Measurements from ENCODE around the gene AGAP9.
"Not testable (repeated sequence)": the region's sequence is repeated elsewhere in the genome, so short reads cannot be mapped to it uniquely, and the experiment has no call there.

AGAP9 gene

GRCh38 chr10:47484786-47485185, 38.7 kb downstream of the AGAP9 start:
- DNase-seq = not testable (repeated sequence)

DNA sequence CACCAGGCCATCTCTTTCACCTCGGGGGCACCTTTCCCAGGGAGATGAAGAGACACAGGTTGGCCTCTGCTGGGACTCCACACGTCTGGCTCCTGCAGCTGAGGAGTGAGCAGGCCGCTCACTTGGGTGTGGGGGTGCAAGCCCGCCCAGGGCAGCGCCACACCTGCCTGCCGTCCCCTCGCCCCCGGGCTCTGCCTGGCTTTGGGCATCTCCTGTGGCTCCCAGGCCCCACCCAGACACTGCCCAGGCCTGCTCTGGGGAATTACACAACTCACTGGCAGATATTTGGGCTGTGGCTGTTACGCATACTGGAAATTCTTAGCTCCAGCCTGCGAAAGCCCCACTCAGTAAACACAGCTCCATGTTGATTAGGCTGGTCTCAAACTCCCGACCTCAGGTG, 39.5 kb downstream of the AGAP9 start, which contains the start of gene ANXA8:
ANXA8 (minus strand) TSS at position 193 of the 400 bp plus-strand sequence; CDS start at position 11, 182 bp downstream.
- not testable (repeated sequence) for DNase-seq

DNA sequence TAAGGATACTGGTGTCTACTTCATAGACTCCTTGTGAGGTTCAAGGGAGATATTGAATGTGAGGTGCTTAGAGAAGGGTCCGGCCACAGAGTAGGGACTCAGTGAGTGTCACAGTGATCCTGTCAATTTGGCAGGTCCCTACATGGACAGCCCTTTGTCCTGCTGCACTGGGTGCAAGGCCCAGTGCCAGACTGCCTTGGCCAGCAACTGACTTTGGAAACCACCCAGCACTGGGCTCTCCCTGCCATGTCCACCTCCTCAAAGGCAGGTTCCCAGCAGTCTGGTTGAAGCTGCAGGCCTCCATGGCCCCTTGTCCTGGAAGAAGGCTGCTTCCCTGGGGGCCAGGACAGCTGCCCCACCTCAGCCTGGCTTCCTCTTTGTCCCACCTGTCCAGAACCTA, 41.1 kb downstream of the AGAP9 start:
- not testable (repeated sequence) for DNase-seq

- not testable (repeated sequence) for DNase-seq
Observed at GRCh38 chr10:47481768-47482181, 41.7 kb downstream of the AGAP9 start.

GRCh38 chr10:47481182-47481766, 42.2 kb downstream of the AGAP9 start:
- not testable (repeated sequence) for DNase-seq

- not testable (repeated sequence) for DNase-seq
Observed at GRCh38 chr10:47480133-47480532, 43.3 kb downstream of the AGAP9 start.

- DNase-seq = not testable (repeated sequence)
Observed at GRCh38 chr10:47478114-47478513, 45.3 kb downstream of the AGAP9 start.

GRCh38 chr10:47477078-47477477, 46.4 kb downstream of the AGAP9 start:
- DNase-seq = not testable (repeated sequence)

DNA sequence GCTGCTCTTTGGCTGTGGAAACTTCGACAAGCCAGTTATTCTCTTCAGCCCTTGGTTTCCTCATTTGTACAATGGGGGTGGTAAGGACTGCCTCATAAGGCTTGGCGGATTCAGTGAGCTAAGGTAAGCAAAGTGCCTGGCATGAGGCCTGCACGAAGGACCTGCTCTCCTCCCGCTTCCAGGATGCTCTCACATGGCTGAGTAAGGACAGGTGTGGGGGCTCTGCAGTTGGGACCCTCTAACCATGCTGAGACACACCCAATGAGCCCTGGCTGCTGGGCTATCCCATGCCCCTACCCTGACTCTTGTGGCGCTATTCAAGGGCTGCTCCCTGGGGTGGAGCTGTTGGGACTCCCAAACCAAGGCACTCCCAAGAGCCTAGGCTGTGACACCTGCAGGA, 48.3 kb downstream of the AGAP9 start:
- not testable (repeated sequence) for DNase-seq

- not testable (repeated sequence) for DNase-seq
Observed at GRCh38 chr10:47473516-47473915, 49.9 kb downstream of the AGAP9 start.

- not testable (repeated sequence) for DNase-seq
Observed at GRCh38 chr10:47472647-47473046, 50.8 kb downstream of the AGAP9 start.

DNA sequence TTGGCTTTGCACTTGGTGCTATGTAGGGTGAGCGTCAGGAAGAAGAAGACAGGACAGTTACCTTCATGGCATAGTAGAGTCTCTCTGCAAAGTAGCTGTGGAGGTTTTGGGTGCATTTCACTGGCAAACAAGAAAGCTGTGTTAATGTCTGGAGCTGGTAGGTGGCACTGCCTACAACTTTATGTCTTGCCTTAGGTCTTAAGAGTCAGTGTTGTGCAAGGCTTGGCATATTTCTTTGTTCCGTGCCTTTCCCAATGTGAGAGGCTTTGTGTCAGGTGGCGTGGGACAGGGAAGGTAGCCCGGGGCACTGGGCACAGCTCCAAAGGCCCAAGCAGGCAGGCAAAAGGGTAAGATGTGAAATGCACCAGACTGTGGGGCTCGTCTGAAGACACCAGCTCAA, 51.4 kb downstream of the AGAP9 start:
- not testable (repeated sequence) for DNase-seq

- DNase-seq = not testable (repeated sequence)
Observed at GRCh38 chr10:47468731-47469528, 54.5 kb downstream of the AGAP9 start.

GRCh38 chr10:47467957-47468356, 55.5 kb downstream of the AGAP9 start:
- DNase-seq = not testable (repeated sequence)

- DNase-seq = not testable (repeated sequence)
Observed at GRCh38 chr10:47467458-47467857, 56.0 kb downstream of the AGAP9 start.

GRCh38 chr10:47465216-47465917, 58.1 kb downstream of the AGAP9 start:
- DNase-seq = not testable (repeated sequence)

- not testable (repeated sequence) for DNase-seq
Observed at GRCh38 chr10:47462577-47463358, 60.7 kb downstream of the AGAP9 start.

- DNase-seq = peak; percentile 51
Observed at GRCh38 chr10:47461261-47461687, 62.2 kb downstream of the AGAP9 start.

- DNase-seq = no peak
Observed at GRCh38 chr10:47458466-47459154, 64.8 kb downstream of the AGAP9 start.

DNA sequence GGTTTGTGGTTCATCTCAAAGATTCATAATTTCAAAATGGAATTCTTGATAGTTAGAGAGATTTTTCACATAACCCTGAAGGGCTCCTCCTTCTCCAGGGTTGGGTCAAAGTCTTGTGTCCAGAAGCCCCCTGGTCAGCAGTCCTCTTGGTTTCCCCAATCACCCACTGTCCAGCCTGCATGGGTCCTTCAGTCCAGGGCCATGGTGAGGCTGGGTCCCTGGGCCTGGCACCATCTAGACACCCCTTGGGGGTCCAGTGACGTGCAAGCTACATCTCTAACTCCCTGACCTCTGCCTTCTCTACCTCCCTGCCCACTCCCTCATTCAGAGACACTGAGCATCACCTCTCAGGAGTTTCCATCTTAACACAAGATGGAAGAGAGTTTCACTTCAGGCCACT, 65.6 kb downstream of the AGAP9 start:
- no peak for DNase-seq

DNA sequence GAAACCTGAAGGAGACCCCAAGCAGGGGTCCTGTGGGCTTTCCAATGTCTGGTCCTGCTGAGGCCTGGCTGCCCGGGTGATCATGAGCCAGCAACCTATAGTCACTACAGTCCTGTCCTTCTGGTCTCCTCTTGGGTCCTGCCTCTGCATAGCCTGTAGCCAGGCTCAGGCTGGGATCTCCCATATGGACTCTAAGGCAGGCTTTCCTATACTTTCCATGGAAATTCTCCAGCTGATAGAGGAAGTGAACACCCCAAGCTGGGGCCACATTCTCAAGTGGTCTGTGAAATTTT, 66.0 kb downstream of the AGAP9 start:
- no peak for DNase-seq
